Stimulated activated CD4-positive, alpha-beta T cell treated with anti-CD3 and anti-CD28 coated beads, Interleukin-4, amount 100 ng/mL, for 4 hours (primary cell): ENCODE measurements around the gene IL1RL2.

Experiments
- DNase-seq, 2 experiments: peaks; one replicate each; pipeline ENCODE4 v3.0.0-alpha.2; 2020

The IL1RL2 gene

DNA sequence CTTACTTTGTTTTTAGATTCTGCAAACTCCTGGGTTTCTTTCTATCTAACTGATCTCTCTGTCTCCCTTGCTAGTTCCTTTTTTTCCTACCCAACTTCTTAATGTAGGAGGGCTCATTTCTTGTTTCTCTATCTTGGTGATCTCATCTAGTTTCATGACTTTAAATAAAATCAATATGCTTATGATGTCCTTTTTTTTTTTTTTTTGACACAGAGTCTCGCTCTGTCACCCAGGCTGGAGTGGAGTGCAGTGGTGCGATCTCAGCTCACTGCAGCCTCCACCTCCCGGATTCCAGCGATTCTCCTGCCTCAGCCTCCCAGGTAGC is 82.3 kb downstream of the IL1RL2 start:
- DNase-seq = no peak

DNA sequence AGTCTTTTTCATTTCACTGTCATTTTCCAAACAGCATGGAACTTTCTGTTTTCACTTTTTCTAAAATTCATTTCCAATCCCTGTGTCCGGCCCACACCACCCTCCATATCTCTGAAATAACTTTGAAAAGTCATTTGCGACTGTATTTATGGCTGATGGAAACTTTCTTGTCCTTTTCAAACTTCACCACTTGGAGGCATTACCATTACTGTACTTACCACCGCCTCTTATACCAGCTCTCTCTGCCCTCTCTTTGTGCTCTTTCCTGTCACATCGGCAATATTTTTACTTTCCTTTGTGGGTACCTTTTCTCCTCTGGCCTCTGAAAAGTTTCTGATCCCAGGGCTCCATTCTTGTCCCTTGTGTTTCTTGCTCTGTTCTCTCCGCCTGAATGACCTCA is 85.0 kb downstream of the IL1RL2 start:
- DNase-seq = no peak

DNA sequence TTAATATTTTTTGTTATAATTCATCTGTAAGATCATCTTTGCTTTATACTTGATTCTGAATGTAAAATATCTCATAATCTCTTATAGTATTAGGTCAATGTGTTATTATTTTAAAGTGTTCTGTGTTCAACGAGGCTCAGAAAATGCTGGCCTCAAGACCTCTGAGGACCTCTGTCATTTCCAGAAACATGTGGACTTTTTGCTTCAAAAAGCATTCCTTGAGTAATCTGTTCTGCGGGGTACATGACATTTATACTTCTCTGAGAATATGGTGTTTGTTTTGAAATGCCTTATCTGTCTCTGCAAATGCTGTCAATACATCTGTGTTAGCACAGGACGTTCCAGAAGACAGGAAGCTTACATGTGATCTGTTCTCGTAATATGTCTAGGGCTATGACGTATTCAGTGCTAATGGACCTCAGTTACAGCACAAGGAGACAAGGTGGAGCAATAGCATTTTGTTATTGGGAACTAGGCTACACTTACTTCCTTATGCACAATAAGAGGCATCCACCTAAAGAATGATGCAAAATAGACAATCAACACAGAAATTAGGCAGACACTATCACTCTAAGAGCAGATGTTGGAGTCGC is 86.9 kb downstream of the IL1RL2 start:
- DNase-seq = no peak

- DNase-seq = no peak
These were observed 89.9 kb downstream of the IL1RL2 start for GRCh38 chr2:102276549-102277201.

DNA sequence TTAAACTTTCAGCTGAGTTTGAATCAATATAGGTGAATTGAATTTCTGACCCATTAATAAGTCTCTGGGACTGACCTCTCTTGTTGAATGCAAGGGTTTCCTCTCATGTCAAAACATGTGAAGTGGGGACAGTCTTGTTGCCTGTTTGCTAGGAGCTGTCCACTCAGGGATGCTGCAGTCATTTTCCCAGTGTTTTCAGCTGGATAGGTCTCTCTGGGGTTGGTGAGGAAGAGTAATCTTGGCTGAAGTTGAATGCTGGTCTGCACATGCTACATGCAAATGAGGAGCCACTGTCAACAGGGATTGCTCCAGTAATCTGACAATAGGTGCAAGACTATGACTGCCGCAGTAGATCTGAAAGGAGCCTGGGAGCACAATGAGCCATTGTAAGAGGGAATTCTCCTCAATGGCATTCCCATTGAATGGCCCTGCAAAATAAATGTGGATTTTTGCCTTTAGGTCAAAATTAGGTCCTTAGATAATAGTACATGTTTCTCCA is 90.4 kb downstream of the IL1RL2 start:
- DNase-seq = no peak

DNA sequence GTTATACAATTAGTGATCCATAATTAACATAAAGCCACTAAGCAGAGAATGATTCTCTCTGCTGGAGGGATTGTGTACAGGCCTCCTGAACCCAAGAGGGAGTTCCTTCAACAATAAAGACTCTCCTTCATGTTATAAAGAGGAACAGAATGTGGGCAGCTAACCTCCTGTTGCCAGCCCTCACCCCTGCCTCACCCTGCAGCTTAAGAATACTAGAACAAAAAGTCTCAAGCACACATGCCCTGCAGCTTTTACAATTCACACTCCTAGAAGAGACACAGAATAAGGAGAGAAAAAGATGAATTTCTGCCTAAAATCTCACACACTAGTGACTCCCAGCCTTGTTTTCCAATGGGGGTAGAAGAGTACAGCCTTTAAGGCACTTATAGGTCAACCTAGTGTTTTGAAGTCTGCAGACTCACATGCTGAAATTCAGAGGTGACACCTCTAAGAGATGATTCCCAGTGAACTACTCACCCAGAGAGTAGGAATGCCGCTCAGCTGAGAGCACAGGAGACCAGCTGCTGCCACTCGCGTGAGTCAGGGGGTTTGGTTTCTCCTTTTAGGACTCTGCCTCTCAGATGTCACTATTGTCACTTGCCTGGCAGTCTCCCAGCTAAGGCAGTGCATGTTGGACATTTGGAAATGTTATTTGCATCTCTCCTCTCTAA is 92.0 kb downstream of the IL1RL2 start:
- DNase-seq = no peak

DNA sequence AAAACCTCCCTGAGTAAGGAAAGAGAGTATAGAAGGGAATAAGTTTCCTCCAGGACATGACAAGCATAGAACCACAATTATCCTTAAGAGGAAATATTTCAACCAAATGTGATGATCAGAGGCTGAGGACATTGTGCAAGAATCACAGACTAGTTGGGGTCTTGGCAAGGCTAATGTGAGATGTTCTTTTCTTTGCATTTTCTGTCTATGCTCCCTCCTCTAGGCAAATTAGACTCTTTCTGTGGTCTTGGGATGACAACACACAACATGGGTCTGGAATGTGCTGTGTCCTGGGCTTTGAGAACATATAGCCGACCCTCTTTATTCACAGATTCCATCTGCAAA is 92.5 kb downstream of the IL1RL2 start:
- DNase-seq = no peak

- DNase-seq = no peak
These were observed 95.9 kb downstream of the IL1RL2 start for GRCh38 chr2:102282678-102283091.

GRCh38 chr2:102283996-102284395 is 97.2 kb downstream of the IL1RL2 start:
- DNase-seq = no peak

- no peak for DNase-seq
These were observed 97.8 kb downstream of the IL1RL2 start for GRCh38 chr2:102284611-102285010.

DNA sequence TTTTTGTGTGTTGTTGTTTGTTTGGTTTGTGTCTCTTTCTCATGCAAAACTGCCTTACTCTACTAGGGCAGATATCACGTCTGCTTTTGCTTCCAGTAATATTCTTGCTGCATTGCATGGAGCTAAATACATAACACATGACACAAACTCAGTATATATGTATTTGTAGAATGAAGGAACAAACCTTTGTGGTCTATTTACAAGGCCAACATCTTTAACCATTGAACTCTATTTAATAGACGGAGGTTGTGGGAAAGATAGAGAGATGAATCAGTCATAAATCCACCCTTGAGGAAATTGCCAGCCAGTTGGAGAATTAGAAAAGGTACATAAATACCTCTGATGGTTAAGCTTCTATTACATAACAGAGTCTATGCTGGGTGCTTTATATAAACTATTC is 98.5 kb downstream of the IL1RL2 start:
- no peak for DNase-seq

- DNase-seq = no peak
These were observed 99.2 kb downstream of the IL1RL2 start for GRCh38 chr2:102286041-102286440.

- no peak for DNase-seq
These were observed 102.3 kb downstream of the IL1RL2 start for GRCh38 chr2:102289129-102289528.
